NOMO-1 treated with dmso at 0.1 percent for 144 hours (cell line): ENCODE measurements around the gene PEF1.

Experiments used
- DNase-seq: peaks from one replicate; lab custom pipeline; 2025; ENCODE audit not compliant: unreplicated experiment; lab: John Stamatoyannopoulos, UW

Gene PEF1

DNA sequence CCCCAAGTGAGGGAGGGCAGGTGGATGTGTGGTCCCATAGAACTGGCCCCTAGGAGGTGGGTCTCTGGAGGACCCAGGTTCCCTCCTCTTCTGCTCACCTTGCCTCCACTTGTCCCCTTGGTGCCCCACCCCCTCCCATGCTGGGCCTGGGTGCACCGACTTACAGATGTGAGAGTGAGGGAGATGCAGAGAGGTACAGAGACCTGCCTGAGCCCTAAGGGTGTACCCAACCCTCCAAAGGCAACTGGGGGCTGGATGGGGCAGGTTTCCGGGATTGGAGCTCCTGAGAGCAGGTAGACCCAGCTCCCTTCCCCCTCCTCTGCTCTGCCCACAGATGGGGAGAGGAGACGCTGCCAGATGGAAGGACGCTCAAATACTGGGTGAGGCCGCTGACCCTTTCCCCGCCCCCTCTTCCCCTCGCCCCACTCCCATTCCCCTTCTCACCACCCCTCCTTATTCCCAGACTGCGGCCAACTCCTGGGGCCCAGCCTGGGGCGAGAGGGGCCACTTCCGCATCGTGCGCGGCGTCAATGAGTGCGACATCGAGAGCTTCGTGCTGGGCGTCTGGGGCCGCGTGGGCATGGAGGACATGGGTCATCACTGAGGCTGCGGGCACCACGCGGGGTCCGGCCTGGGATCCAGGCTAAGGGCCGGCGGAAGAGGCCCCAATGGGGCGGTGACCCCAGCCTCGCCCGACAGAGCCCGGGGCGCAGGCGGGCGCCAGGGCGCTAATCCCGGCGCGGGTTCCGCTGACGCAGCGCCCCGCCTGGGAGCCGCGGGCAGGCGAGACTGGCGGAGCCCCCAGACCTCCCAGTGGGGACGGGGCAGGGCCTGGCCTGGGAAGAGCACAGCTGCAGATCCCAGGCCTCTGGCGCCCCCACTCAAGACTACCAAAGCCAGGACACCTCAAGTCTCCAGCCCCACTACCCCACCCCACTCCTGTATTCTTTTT lies 58.0 kb downstream of the PEF1 start:
- no peak for DNase-seq

DNA sequence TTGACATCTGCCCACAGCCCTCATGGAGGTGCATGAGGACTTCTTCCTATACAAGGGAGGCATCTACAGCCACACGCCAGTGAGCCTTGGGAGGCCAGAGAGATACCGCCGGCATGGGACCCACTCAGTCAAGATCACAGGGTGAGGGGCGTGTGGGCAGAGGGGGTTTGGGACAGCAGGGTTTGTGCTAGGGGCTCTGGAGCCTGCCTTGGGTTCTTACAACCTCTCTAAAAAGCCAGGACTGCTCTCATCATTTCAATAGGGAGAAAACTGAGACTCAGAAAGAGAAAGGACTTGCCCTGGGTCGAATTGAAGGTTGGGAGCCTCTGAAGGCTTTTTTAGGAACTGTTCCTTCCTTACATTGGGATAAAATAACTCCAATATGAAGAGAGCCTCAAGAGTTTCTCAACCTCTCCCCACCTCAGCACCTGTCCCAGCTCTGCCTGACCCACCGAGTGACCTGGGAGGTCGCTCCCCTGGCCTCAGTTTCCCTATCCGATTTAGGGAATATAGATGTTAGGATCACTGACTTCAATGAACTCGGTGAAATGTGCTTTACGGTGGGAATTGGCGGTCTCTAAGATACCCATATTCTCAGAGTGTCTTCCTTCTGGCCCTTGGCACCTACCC lies 58.8 kb downstream of the PEF1 start:
- DNase-seq: no peak

DNA sequence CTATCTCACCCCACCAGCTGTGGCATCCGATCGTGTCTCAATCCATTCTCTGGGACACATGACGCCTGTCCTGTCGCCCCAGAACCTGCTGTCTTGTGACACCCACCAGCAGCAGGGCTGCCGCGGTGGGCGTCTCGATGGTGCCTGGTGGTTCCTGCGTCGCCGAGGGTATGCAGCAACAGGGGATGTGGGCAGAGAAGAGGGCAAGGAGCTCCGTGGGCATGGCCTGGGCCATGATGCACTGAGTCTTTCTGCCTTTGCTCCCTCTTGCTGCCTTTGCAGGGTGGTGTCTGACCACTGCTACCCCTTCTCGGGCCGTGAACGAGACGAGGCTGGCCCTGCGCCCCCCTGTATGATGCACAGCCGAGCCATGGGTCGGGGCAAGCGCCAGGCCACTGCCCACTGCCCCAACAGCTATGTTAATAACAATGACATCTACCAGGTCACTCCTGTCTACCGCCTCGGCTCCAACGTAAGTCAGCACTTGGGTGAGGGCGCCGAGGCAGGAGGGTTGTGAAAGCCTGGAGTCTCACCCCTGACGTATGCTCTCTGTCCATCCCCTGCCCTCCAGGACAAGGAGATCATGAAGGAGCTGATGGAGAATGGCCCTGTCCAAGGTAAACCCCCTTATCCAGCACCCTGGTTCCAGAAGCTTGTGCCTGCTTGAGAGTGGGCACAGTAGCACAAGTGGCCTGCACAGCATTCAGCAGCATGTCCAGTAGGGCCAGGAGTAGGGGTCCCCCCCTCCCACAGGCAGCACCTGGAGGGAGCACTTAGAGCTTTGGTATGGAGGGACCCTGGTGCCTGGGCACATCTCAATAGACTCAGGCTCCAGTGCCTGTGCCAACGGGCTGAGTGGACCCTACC lies 59.6 kb downstream of the PEF1 start:
- DNase-seq: no peak

DNA sequence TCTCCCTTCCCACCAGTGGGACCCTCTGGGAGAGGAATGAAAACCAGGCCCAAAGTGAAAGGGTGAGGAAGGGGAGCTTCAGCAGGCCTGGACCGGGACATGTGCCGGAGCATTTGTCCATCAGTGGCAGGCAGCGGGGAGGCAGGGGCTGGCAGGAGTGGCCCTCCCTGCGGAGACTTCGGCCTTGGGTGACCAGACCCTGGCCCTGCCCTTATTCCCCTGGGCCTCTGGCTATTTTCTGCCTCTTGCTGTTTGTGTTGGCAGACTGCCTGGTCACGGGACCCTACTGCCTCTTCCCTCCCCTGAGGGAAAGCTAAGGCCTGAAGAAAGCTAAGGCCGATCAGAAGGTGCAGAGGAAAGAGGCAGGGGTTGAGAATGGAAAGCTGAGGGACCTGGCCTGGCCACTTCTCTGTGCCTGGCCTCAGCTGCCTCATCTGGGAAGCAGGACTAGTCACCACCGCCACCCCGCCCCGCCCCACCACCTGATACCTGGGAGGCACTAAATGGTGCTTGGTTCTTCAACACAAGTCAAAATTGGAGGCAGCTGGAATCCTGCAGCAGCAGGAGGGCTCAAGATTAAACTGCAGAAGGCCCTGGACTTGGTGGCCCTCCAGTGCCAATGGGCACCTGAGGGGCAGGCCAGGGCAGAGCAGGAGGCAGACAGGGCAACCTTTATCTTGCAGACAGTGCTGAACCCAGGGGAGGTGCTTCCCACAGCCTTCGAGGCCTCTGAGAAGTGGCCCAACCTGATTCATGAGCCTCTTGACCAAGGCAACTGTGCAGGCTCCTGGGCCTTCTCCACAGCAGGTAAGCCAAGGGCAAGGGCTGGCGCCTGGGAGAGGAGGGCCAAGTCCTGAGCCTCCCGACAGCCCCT lies 60.4 kb downstream of the PEF1 start:
- DNase-seq: no peak

DNA sequence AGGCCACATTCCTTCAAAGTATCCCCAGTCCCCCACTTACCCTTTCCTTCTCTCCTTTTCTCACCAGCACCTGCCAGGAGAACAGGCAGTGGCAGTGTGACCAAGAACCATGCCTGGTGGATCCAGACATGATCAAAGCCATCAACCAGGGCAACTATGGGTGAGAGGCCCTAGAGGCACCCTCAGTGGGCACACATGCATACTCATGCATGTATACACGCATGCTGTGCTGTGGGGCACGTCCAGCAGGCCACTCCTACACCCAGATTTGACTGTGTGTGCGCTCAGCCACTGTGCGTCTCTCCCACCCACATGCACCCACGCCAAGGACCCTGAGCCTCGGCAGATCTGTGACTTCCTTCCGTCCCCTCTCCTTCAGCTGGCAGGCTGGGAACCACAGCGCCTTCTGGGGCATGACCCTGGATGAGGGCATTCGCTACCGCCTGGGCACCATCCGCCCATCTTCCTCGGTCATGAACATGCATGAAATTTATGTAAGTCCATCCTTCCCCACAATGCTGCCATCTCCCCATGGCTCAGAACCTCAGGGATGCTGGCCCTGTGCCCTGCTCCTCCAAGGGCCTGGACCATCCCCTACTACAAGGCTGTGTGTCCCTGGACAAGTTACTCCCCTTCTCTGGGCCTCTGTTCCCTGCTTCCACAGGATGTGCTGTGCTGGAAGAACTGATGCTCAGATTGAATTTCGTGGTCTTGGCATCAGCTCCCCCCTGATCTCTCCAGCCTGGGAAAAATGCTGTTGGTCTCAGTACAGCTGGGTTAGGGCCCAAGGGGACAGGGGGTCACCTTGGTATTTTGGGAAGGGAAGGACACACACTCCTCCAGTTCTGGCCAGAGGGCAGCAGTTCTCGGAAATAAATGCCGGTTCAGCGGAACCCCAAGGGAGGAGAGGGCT lies 61.3 kb downstream of the PEF1 start:
- no peak for DNase-seq

DNA sequence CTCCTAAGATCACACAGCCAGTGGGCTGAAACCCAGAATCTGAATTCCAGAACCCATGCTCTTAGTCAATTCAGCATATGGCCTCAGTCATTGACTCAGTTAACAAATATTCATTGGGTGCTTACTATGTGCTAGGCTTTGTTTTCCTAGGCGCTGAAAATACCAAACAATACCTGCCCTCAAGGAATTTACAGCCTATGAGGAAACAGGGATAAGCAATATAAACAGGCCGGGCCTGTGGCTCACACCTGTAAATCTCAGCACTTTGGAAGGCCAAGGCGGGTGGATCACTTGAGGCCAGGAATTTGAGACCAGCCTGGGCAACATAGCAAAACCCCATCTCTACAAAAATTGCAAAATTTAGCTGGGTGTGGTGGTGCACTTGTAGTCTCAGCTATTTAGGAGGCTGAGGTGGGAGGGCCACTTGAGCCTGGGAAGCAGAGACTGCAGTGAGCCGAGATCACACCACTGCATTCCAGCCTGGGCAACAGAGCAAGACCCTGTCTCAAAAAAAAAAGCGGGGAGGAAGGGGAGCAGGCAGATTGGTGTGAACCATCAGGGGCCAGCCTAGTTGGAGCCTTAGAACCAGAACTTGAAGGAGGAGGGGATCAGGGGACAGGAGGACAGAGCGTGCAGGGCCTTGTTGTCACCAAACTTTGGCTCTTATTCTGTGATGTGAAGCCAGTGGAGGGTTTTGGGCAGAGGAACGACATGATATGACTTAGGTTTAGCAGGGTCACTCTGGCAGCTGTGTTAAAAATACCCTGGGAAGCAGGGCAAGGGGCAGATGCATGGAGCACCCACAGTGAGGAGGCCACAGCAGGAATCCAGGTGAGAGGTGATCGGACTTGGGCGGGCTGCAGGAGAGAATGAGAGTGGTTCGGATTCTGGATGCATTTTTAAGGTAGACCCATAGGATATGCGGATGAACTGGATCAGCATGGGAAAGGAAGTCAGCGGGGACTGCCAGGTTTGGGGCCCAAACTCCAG lies 62.6 kb downstream of the PEF1 start:
- no peak for DNase-seq

DNA sequence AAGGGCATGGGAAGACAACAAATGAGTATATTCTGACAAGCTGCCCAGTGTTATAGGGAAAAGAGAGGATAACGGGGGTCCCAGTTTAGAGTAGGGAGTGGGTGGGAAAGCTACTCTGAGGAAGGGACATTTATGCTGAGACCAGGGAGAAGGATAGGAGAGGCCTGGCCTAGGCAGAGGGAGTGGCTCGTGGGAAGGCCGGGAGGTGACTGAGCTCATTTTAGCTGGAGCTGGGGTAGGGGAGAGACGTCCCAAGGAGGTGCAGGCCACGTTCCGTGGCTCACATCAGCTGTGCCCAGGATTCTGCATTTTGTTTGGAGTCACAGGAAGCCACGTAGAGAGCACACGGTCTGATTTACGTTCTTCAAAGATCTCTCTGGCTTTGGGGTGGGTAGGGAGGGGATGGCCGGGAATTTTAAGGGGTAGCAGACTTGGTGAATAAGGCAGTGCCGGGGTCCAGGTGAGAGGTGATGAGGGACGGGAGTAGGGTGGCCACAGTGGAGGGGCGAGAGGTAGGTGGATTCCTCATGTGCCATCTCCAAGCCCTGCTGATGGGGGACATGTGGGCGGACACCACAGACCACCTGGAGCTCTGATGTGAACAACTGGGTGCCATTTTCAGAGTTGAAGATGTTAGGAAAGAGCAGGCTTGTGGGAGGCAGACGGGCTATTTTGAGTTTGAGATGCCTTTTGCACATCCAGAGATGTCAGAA lies 63.6 kb downstream of the PEF1 start:
- no peak for DNase-seq

DNA sequence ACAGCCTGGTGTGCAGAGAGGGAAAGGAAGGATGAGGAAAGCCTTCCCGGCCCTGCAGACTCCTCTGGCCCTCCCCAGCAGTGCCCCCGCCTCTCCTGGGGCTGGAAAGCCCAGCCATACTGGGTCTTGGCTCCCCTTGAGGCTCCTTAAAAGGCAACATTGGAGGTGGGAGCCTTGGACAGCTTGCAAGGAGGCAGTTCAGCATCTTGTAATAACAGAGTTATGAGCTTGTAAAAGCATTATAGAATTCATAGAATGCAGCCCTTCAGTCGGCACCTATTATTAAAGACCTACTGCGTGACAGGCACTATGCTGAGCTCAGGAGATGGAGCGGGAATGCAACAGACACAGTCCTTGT lies 64.2 kb downstream of the PEF1 start:
- no peak for DNase-seq
